Cardiac fibroblast (primary cell): ENCODE results near the gene NR1D1.

Source experiments
- DNase-seq, 2 donors: peaks; one replicate each; pipeline versions ENCODE4 v3.0.0 to v3.0.0-alpha.2; 2010; ENCODE audit warnings: low read depth in 2 of 2
- H3K4me3 ChIP-seq, 2 donors: replicated peaks in 1 of 2; 1 replicate in 1 of 2; 2 replicates in 1 of 2; pipeline ENCODE4 v1.5.1; 2011; ENCODE audit warnings: low read depth in 2 of 2, low read length in 2 of 2, mild to moderate bottlenecking in 2 of 2, moderate library complexity in 1 of 2
- CTCF ChIP-seq: IDR thresholded peaks from one replicate; pipeline ENCODE4 v1.5.1; 2011; ENCODE audit warnings: low read depth, mild to moderate bottlenecking, low read length, inconsistent platforms

NR1D1 gene

DNA sequence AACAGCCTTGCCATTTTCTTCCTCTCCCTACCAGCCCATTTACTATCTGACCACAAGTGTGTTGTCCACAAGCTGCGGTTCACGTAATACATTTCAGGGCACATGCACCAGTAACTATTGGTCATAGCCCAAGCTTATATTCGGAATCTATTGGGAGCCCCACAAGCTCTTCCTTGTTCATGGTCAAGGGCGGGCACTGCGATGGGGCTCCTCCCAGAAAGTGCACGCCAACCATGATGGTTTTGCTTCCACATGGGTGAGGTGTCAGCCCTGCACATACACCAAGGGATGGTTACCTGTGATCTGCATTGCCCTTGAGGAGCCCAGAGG lies 25.6 kb downstream of the NR1D1 start:
- no peak overlapping the region for H3K4me3 ChIP-seq
- TF ChIP-seq CTCF, result no peak
- DNase-seq, result peak in 1 of 2 donors; percentile 52

DNA sequence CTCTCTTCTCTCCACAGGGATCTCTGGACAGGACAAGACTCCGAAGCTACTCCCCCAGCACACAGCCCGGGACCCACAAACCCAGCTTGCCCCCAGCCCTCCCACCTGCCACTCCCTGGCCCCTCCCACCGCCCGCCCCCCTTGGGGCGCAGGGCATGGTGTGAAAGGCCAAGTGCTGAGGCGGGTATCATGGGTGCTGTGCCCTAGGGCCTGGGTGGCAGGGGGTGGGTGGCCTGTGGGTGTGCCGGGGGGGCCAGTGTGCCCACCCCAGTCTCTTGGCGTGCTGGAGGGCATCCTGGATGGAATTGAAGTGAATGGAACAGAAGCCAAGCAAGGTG lies 26.2 kb downstream of the NR1D1 start:
- no peak for DNase-seq
- no peak for TF ChIP-seq CTCF
- H3K4me3 ChIP-seq, result no peak overlapping the region

DNA sequence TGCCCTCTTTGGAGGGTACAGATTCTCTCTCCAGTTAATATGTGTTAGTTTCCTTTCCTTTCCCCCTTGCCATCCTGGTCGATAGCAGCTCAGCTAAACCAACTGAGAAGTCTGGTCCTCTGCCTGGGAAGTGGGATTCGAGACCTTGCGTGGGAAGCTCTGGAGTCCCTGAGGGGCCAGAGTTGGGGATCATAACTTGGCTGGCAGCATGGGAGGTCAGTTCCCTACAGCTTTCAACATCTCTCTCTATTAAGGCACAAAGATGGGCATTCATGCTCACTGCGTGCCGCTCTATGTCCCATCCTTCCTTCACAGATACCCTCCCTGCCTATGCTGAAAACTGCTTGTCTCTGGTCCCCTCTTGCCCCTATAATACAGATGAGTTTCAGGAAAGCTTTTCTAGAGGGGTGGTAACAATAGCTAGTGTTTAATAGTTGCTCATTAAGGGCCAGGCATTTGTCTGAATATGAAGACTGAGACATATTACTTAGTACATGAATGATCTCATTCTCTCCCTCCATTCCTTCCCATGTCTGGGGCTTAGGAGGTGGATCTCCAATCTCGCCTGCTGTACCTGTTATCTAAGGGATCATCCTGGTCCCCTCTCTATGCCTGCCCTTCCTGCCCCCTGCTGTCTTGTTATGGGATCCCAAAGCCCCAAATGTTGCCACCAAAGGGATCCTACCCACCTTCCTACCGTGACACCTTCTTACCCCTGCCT lies 26.8 kb downstream of the NR1D1 start:
- no peak for TF ChIP-seq CTCF
- no peak for DNase-seq
- H3K4me3 ChIP-seq, result no peak overlapping the region

- TF ChIP-seq CTCF, result no peak
- no peak for DNase-seq
- H3K4me3 ChIP-seq, result no peak overlapping the region
Measured at GRCh38 chr17:40072735-40073346, 27.5 kb downstream of the NR1D1 start.

DNA sequence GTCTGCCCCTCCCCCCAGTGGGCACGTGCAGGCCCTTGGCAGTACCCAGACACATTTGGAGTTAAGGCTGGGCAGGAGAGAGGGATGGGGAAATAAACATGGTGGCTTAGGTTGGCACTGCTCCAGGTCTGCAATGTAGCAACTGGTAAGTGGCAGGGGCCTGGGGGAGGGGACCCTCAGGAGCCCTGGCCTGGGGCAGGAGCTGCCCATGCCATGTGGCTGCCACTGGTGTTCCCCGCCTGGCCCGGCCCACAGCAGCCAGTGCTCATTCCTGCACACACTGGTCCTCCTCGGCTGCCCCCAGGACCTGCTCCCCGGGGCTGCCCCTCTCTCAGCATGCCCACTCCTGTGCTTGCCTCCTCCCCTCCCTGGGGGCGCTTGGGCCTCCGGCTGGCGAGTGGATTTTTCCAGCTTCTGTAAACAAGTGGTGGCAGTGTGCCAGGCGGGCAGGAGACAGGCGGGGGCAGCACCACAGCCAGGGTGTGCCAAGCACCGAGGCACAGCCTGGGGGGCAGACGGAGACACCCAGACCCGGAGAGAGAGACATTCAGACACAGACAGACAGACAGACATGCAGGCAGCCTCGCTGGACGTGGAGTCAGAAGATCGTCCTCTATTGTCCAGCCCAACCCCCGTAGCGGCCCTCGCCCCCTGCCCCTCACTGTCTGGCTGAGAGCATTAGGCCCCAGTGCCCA lies 28.2 kb downstream of the NR1D1 start:
- peak; percentile 26 to 69 for DNase-seq
- no peak overlapping the region for H3K4me3 ChIP-seq
- no peak for TF ChIP-seq CTCF

DNA sequence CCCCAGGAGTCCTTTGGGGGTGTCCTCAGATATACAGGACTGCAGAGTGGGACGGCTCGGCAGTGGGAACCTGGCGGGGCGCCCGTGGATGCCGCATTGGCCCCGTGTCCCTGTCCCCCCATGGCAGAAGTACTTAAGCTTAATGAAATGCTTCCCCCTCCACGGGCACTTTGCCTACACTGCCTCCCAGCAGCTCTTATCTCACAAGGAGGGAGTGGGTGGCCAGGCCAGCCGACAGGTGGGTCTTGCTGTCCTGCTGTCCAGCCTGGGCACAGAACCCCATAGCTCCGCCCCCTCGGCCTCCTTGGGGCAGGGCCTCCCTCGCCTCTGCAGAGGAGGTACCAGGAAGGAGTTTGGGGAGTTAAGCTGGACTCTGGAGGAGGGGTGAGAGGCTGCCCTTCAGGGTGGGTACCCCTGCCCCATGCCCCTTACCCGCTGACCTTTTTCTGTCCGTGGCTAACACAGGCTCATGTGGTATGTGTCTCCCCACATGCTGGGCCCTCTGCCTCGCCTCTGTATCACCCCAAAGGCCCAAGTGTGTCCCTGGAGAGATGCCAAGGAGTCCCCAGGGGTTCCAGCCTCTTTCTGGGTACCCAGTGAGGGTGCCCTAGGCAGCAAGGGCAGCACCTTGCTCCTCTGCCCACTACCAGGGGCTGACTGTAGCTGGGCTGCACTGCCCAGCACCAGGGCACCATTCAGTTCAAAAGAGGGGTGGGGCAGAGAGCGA lies 28.9 kb downstream of the NR1D1 start:
- H3K4me3 ChIP-seq, result no peak overlapping the region

More for the DNA sequence above, 28.9 kb downstream of the NR1D1 start:
- no peak for DNase-seq
- no peak for TF ChIP-seq CTCF
